AG08395 (cell line): Measurements from ENCODE around the gene NMRK2.
A peak's percentile ranks its signal among the peaks of the same experiment; 100 is the strongest.
"Not testable (repeated sequence)": the region's sequence is repeated elsewhere in the genome, so short reads cannot be mapped to it uniquely, and the experiment has no call there.

Source experiments
- DNase-seq: peaks from one replicate; pipeline ENCODE4 v3.0.0; 2012; ENCODE audit warnings: mixed read lengths, low spot score

NMRK2 gene

GRCh38 chr19:3936506-3937442 lies 3.9 kb downstream of the NMRK2 start:
- no peak for DNase-seq

GRCh38 chr19:3938300-3938950 lies 5.6 kb downstream of the NMRK2 start:
- not testable (repeated sequence) for DNase-seq

DNA sequence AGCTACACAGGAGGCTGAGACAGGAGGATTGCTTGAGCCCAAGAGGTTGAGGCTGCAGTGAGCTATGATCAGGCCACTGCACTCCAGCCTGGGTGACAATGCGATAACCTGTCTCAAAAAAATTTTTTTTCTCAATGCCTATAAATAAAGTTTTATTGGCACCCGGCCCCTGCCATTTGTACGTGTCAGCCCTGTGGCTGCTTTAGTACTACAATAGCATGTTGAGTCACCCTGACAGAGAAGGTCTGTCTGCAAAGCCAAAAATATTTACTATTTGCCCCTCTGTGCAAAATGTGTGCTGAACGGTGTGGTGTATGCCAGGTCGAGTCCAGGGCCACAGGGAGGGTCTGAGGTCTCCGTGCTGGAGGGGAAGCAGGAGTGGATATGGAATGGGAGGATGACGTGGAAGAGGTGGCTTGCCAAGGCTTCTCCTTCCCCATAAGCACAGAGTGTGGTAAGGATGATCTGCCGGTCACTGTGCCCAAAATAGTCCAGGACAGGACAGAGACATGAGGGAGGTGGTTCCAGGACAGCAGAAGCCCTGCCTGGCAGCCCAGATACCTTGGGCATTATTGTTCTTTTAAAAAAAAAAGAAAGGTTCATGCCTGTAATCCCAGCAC lies 10.0 kb downstream of the NMRK2 start:
- DNase-seq, result no peak

DNA sequence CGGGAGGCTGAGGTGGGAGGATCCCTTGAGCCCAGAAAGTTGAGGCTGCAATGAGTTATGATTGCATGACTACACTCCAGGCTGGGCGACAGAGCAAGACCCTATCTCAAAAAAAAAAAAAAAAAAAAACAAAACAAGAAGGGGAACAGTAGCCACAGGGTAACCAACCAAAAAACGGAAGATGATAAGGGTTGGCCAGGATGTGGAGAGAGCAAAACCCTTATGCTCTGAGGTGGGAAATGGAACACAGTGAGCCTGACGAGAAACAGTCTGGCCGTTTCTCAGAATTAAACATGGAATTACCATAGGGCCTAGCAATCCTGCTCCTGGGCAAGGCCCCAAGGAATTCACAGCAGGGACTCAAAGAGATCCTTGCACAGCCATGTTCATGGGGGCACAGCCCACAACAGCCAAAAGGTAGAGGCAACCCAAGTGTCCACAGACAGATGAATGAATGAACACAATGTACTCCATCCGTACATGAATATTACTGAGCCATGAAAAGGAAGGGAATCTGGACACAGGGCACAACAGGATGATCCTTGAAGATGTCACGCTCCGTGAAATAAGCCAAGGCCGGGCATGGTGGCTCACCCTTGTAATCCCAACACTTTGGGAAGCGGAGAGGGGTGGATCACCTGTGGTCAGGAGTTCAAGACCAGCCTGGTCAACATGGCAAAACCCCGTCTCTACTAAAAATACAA lies 11.3 kb downstream of the NMRK2 start:
- DNase-seq, result no peak

DNA sequence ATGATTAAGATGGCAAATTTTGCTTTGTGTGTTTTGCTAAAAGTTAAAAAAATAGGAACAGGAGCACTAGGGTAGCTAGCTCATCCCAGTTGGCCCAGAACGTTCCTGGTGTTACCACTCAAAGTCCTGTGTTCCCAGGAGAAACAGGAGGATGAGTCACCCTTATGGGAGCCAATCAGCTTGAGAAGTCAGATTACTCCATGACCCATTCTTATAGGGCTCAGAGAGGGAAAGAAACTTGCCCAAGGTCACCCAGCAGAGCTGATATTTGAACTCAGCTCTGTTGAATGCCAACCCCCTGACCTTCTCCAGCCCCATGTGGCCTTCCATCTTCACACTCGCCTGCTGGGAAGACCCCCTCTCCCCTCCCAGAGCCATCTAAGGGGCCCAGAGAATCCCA lies 13.0 kb downstream of the NMRK2 start:
- peak; percentile 64 for DNase-seq

DNA sequence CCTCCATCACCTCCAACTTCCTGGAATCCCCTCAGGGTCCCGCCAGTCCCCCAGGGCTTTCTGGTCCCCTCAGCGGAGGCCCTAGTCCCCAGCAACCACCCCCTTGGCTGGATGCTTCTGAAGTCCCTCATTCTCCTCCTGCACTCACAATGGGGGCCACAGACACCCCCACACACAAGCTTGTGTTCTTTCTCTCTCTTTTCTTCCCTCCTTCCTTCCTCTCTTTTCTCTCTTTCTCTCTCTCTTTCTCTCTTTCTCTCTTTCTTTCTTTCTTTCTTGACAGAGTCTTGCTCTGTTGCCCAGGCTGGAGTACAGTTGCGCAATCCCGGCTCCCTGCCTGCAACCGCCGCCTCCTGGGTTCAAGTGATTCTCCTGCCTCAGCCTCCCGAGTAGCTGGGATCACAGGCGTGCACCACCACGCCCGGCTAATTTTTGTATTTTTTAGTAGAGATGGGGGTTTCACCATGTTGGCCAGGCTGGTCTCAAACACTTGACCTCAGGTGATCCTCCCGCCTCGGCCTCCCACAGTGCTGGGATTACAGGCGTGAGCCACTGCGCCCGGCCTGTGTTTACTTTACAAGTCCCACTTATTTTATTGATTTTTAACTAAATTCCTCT lies 14.6 kb downstream of the NMRK2 start:
- not testable (repeated sequence) for DNase-seq

GRCh38 chr19:3949294-3949693 lies 16.4 kb downstream of the NMRK2 start:
- no peak for DNase-seq

DNA sequence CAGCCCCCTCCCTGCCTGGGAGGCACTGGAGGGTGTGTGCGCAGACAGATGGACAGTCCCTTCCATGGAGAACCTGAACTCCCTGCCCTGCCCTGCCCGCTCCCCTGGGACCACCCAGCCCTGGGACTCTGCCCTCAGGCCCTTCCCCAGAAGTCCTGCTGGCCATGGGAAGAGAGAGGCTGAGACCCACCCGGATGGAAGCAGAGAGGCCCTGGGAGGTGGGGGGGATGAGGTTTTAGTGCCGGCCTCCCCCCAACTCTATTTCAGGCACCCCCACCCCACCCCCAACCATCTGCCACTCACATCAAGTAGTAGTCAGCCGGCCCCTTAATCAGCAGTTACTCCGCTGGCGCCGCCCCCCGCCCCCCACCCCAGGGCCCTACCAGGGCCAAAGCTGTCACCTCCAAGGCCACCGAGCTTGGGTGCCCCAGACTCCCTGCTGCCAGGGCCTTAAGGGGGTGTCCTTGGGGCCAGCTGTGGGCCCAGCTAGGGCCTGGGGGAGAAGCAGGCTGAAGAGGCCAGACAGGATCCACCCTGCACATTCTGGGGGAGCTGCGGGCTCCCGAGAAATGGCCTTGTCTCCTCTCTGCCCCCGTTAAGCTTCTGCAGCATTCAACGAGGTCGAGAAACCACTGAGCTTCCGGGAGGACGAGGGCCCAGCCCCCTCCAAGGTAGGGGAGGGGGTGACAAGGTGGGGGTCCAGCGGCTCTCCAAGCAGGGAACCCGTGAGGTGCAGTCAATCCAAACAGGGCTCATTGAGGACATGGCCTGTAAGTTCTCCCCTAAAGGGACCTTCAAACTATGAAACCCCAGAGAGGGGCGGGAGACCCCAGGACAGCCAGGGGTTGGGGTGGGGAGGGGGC lies 17.4 kb downstream of the NMRK2 start:
- DNase-seq, result no peak

DNA sequence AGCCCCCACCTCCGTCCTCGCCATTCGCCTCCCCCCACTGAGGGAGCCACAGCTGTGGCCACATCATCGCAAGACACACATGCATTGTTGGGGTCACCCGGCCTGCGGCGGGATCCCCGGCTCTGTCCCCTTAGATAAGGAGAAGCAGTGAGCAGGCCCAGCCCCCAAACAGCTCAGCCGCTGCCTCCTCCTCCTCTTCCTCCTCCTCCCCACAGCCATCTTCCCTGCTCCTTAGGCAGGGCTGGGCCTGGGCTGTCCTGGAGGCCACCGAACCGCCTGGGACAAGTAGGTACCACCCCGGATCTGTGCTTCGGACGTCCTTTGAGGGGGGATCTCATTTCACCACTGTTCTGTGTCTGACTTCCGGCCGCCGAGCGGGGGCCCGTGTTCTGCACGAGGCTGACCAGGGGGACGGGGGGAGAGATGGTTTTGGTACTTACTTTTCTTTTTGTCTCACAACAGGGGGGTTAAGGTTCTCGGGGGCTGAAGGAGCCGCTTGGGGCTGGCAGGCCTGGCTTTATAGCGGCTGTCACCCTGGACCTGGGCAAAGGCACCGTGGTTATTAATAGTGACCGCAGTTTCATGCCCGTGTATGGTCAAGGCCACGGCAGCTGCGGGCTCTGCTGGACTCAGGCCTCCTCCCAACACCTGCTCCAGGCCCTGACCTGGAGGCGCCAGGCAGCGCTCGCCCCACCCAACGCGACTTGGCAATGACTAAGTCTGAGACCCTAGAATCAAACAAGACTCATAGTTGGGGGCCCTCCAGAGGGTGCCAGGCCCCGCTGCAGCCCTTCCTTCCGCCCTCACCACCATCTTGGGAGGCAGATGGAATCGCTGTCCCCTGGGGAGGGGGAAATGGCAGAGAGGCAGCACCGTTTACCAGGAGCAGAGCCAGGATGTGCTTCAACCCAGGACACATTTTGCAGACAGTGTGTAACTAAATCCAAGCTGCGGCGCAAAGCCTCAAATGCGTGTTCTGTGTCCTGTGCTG lies 18.3 kb downstream of the NMRK2 start:
- no peak for DNase-seq

- DNase-seq, result not testable (repeated sequence)
These were observed 19.9 kb downstream of the NMRK2 start for GRCh38 chr19:3952755-3953276.

DNA sequence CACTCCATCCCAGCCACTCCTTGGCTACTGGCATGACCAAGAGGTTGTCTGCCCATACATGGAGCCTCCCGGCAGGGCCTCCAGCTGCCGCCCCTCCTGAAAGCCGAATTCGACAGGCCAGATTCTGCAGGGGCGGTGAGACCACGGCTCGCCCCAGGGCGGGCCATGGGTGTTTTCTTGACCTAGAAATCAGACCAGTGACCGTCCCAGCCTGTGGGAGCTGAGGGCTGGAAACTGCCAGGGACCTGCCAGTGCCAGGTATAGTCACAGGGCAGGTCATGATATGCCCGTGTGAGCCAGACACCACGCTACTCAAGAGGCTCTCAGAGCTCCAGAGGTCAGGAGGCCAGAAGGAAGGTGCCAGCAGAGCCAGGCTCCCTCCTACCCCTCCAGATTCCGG lies 21.2 kb downstream of the NMRK2 start:
- DNase-seq, result no peak

GRCh38 chr19:3955276-3955675 lies 22.4 kb downstream of the NMRK2 start:
- not testable (repeated sequence) for DNase-seq

DNA sequence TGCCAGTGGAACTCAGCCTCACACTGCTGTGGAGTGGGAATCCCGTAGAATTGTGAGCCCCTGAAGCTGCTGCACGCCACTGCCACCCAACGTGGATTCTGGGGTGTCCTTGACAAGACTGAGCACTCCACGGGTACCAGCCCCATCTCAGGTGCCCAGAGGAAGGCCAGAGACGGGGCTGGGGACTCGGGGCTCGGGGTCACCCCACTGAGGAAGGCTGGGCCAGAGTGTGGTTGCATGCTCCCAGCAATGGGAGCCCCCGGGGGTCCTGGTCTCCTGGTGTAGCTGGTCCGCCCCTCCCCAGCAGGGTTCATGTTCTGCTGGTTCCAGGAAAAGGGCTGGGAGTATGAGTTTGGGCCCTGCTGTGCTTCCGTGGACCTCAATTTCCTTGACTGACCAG lies 22.8 kb downstream of the NMRK2 start:
- DNase-seq, result no peak

GRCh38 chr19:3958836-3959765 lies 26.2 kb downstream of the NMRK2 start:
- DNase-seq, result no peak

DNA sequence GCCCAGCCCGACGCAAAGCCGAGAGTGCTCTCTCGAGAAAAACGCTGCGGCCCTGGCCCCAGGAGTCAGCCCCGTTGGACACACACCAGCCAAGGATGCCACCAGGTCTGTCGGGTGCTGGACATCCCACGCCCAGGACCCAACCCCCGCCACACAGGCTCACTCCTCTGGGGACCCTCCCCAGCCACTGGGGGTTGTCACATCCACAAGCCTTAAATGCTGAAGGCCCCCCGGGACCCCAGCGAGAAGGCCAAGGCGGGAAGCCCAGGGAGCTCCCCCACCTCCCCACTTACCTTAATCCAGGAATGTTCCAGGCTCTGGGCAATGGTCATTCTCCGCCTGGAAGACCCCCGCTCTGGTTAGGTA lies 26.9 kb downstream of the NMRK2 start:
- no peak for DNase-seq

- DNase-seq, result no peak
These were observed 28.1 kb downstream of the NMRK2 start for GRCh38 chr19:3961007-3961406.

DNA sequence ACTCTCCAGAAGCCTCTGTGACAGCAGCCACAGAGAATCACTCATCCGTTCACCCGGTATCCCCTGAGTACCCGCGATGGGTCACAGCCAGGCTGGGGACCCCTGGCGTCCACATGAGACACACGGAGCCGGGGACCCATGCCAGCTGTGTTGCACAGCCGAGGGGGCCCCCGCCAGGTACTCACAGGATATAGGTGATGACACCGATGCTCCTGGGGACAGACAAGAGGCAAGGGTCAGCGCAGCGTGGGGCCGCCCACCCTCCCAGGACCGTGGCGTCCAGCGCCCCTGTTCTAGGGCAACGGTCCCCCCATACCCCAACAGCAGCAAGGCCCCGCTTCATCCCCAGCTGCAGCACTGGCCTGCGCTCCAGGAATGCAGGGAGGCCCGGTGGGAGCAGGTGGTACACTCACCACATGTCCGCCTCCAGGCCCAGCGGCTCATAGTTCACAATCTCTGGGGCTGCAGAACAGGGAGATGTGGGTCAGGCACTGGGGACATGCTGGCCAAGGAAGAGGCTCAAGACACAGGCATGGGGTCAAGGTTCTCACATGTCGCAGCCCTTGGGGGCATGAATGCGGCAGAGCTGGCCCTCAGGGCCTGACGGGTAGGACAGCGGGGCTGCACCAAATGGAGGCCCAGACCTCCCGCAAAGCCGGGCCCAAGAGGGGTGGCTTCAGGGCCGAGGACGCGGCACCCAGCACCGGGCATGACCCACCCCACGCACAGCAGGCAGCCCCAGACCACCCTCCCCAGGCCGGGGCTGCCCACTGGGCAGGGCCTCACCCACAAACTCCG lies 30.8 kb downstream of the NMRK2 start:
- DNase-seq, result no peak
